GM18508 (cell line): Measurements from ENCODE around the gene IL18R1.

ENCODE experiments used
- ATAC-seq: cut with Tn5 transposase; IDR thresholded peaks from one replicate; pipeline ENCODE4 v1.9.1; 2021; ENCODE audit warnings: moderate number of reproducible peaks; ENCODE audit not compliant: insufficient read depth, unreplicated experiment

The IL18R1 gene

GRCh38 chr2:102386867-102387541 lies 31.4 kb downstream of the IL18R1 start:
- no peak for ATAC-seq

GRCh38 chr2:102387763-102388546 lies 32.4 kb downstream of the IL18R1 start:
- ATAC-seq: no peak

- ATAC-seq: no peak
These were observed 36.0 kb downstream of the IL18R1 start for GRCh38 chr2:102391565-102391964.

- no peak for ATAC-seq
These were observed 36.5 kb downstream of the IL18R1 start for GRCh38 chr2:102392096-102392495.

GRCh38 chr2:102392942-102393341 lies 37.3 kb downstream of the IL18R1 start:
- no peak for ATAC-seq

GRCh38 chr2:102396012-102396411 lies 40.4 kb downstream of the IL18R1 start:
- no peak for ATAC-seq

- ATAC-seq: no peak
These were observed 41.6 kb downstream of the IL18R1 start for GRCh38 chr2:102397209-102397608.

- no peak for ATAC-seq
These were observed 44.0 kb downstream of the IL18R1 start for GRCh38 chr2:102399499-102400141.

- ATAC-seq: no peak
These were observed 45.9 kb downstream of the IL18R1 start for GRCh38 chr2:102401456-102401855.

- no peak for ATAC-seq
These were observed 46.3 kb downstream of the IL18R1 start for GRCh38 chr2:102401865-102402264.

GRCh38 chr2:102410952-102411351 lies 55.4 kb downstream of the IL18R1 start:
- ATAC-seq: no peak

- ATAC-seq: no peak
These were observed 56.6 kb downstream of the IL18R1 start for GRCh38 chr2:102412199-102412598.

GRCh38 chr2:102417946-102418345 lies 62.4 kb downstream of the IL18R1 start:
- peak; percentile 59 for ATAC-seq

GRCh38 chr2:102418421-102418961 lies 62.9 kb downstream of the IL18R1 start:
- ATAC-seq: peak; percentile 80

GRCh38 chr2:102420290-102420689 lies 64.7 kb downstream of the IL18R1 start:
- ATAC-seq: no peak

- no peak for ATAC-seq
These were observed 66.5 kb downstream of the IL18R1 start for GRCh38 chr2:102421890-102422759.

- no peak for ATAC-seq
These were observed 67.3 kb downstream of the IL18R1 start, which contains the start of gene IL18RAP for GRCh38 chr2:102422910-102423309. TSS of gene IL18RAP (plus strand) at chr2:102423160. CDS start at chr2:102423278, 118 bp downstream.

GRCh38 chr2:102423368-102423767 lies 67.8 kb downstream of the IL18R1 start:
- ATAC-seq: no peak

- ATAC-seq: peak; percentile 87
These were observed 69.2 kb downstream of the IL18R1 start for GRCh38 chr2:102424754-102425153.
